Measurements from ENCODE around the gene MTHFD2L.

- no peak for TF ChIP-seq CTCF (IDR thresholded peaks at IDR 0.05)
- TF ChIP-seq POLR2A (IDR thresholded peaks at IDR 0.05): no peak
Measured at GRCh38 chr4:74205559-74205958, 47.6 kb downstream of the MTHFD2L start.
